RKO (cell line): Measurements from ENCODE around the gene CALML4.
"Not testable (repeated sequence)": the region's sequence is repeated elsewhere in the genome, so short reads cannot be mapped to it uniquely, and the experiment has no call there.

Source experiments
- DNase-seq: peaks from one replicate; pipeline ENCODE4 v3.0.0-alpha.2; 2016; ENCODE audit warnings: low spot score

Gene CALML4

DNA sequence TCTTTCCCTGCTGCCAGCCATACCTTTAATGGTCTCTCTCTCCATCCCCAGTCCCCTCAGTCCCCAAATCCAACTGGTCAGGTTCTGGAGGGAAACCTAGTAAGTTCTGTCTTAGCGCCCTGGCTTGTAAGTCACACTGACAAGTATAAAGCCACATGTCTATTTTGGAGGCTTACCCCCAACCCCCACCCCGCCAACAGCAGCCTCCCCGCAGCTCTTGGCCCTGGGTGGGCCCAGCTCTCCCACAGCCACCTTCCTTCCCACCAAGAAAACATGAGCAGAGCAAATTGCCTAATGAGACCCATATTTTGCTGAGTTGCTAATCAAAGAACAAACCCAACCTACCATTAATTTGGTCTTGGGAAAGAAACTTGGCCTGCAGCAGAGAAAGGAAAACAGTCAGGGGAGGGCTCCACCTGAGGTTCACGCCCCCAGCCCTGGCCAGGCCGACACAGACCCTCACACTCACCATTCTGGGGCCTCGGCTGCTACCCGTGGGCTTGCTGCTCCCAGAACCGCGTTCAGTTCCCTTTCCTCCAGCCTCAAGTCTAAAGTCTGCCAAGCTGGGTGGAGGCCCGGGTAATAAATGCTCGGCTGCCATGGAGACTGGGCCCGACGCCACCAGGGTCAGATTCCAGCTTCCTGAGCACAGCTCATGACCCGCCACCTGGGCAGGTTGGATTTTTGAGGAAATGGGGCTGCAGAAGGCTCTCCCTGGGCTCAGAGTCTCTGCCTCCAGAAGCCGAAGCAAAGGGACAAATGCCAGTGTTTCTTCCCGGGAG lies at the start of gene CALML4:
CALML4 (minus strand) TSS at position 557 of the 782 bp plus-strand sequence; CDS start at position 472, 85 bp downstream.
- DNase-seq = no peak

DNA sequence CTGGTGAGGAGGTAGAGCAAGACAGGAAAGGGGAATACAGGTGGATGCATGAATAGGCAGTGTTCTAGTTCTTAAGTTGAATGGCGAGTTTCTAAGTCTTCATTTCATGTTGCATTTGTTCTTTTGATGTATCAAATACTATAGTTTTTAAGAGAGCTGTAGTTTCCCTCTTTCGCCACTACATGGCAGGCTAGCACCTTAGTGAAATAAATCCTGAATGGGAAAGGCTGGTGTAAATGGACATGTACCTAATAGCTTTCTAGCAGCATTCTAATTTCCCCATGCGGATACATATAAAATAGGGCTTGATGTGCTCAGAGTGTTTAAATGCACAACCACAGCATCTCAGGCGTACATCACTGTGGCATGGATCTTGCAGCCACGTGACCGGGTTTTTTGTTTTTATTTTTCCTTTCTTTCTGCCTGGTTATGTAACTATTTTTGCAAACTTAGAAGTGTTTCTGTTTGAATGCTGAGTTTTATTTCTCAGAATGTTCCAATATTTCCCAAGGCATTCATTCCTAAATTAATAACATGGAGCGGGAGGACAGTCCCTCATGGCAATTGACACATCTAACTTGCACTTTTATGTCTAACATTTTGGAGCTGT lies 47.9 kb upstream of the CALML4 start:
- DNase-seq = peak; percentile 88

- DNase-seq = no peak
Observed at GRCh38 chr15:68249058-68249713, 44.1 kb upstream of the CALML4 start.

- no peak for DNase-seq
Observed at GRCh38 chr15:68244235-68244634, 39.1 kb upstream of the CALML4 start.

DNA sequence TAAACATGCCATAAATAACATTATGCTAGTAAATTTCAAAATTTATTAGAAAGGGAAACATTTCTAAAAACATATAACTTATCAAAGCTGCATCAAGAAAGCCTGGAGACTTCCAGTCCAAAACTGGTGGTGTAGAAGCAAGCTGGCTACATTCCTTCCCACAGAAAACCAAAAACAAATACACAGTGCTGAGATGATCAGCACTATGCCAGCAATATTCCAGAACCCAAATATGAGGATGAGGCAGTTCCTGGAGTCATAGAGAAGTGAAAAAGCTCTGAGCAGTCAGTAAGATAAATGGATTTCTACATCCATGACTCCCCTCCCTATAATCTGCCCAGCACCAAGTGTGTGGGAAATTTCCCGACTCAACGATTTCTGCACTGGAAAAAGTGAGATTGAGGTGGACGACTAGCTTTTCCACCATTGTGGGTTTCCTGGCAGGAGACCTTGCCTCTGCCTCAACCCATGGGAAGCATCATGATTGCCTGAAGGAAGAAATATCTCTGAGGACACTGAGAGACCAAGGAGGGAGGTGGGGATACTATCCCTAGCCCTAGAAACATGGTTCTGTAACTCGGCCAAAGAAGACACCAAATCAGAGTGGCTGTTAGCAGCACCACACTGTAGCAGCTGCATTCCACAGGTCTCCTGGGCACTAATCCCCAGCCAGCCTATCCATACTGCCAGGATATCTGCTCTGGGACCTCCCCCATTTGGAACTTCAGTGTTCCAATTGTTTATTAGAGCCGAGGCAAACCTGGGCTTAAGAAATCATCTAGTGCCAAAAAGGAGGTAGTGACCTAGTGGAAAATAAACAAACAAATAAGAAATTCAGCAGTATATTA lies 36.2 kb upstream of the CALML4 start:
- no peak for DNase-seq

DNA sequence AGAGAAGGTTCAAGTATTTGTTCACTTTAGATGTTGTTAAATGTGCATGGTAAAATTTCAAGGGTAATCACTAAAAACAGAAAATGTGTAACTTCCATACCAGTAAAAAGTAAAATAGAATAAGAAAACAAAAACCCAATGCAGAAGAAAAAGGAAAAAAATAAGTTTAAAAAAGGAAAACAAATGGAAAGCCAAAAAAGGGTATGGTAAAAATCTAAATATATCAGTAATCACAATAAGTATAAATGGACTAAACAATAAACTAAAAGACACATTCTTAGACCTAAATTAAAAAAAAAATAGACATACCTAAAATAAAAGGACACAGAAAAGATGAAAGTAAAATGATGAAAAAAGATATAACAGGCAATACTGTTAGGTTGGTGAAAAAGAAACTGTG lies 33.9 kb upstream of the CALML4 start:
- no peak for DNase-seq

DNA sequence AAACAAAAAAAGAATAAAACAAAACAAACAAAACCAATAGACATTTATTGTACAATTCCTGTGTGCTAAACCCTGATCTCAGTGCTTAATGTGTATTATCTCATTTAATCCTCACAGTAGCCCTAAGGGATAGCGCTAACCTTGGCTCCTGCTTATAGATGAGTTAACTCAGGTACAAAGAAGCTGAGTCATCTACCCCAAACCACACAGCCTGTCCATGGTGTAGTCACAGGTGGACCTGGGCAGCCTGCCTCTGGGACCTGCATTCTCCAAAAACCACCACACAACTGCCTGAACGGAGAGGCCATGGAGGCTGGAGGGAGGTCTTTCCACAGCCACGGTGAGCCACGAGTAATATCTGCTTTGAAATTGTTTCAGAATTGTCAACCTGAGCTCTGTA lies 29.9 kb upstream of the CALML4 start:
- no peak for DNase-seq

DNA sequence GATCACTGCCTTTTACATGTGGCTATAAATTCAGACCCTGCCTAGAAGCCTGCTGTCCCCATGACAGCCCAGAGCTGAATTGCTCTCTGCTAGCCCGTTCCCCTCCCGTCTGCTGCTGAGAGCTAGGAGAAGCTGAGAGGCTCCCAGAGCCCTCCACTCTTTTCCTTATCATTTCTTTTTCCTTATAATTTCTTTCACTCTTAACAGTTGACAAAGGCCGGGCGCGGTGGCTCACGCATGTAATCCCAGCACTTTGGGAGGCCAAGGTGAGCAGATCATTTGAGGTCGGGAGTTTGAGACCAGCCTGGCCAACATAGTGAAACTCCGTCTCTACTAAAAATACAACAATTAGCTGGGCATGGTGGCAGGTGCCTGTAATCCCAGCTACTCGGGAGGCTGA lies 29.4 kb upstream of the CALML4 start:
- not testable (repeated sequence) for DNase-seq

GRCh38 chr15:68234060-68234459 lies 28.9 kb upstream of the CALML4 start:
- DNase-seq = no peak

- no peak for DNase-seq
Observed at GRCh38 chr15:68232937-68233336, 27.8 kb upstream of the CALML4 start.

DNA sequence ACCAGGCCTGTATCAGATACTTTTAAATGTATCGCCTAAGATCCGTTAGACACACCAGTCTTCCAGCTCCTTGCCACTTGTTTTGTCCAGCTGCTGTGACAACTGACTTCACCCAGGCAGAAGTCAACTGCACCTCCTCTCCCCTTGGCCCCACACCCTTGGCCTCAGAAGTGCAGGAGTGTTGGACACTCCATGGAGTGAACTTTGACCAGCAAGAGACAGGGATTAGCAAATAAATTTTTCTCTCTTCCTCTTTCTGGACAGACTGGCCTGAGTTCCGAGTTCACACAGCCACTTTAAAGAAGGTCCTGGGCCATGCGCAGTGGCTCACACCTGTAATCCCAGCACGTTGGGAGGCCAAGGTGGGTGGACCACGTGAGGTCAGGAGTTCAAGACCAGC lies 27.3 kb upstream of the CALML4 start:
- DNase-seq = no peak

GRCh38 chr15:68231102-68231818 lies 26.1 kb upstream of the CALML4 start:
- no peak for DNase-seq

DNA sequence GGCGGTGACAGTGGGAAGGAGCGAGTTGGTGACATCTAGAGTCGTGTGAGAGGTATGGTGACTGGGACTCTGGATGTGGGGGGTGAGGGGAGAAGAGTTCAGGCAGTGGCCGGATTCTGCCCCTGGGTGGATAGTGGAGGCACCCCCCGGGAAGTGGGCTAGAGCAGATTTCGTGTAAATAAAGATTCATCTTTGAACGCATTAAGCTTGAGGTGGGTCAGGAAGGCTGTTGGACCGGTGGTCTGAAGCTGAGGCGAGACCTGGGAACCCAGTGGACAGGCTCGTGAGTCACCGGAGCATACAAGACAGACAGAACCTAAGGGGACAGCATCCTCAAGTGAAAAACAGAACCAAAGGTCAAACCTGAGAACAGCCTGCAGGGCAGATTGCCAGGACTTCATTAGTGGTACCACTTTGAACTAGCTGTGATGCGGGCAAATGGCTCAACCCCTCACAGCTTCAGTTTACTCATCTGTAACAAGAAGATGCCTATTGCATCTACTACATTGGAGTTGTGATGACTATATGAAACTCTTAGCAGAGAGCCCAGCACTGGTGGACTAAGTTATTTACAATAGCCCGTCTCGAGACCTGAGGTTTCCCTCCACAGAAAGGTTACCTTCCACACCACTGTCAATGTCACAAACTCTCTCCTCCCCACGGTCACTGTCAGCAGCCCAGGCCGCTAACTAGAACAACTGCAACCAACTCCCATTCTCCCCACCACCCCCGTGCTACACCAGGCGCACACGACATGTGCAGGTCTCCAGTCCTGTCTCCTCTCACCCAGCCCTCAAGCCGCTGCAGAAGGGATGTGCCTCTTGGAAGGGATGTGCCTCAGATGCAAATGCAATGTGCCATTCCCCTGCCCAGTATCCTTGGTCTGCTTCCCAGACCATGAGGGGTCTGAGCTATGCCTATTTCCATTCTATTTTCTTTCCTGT lies 25.3 kb upstream of the CALML4 start:
- peak; percentile 48 for DNase-seq

GRCh38 chr15:68229386-68230156 lies 24.4 kb upstream of the CALML4 start, which contains the start of gene CLN6:
TSS of gene CLN6 (minus strand) at chr15:68229728. CDS start at chr15:68229584, 144 bp downstream.
- peak; percentile 82 for DNase-seq

- peak; percentile 44 for DNase-seq
Observed at GRCh38 chr15:68228971-68229385, 23.8 kb upstream of the CALML4 start.

DNA sequence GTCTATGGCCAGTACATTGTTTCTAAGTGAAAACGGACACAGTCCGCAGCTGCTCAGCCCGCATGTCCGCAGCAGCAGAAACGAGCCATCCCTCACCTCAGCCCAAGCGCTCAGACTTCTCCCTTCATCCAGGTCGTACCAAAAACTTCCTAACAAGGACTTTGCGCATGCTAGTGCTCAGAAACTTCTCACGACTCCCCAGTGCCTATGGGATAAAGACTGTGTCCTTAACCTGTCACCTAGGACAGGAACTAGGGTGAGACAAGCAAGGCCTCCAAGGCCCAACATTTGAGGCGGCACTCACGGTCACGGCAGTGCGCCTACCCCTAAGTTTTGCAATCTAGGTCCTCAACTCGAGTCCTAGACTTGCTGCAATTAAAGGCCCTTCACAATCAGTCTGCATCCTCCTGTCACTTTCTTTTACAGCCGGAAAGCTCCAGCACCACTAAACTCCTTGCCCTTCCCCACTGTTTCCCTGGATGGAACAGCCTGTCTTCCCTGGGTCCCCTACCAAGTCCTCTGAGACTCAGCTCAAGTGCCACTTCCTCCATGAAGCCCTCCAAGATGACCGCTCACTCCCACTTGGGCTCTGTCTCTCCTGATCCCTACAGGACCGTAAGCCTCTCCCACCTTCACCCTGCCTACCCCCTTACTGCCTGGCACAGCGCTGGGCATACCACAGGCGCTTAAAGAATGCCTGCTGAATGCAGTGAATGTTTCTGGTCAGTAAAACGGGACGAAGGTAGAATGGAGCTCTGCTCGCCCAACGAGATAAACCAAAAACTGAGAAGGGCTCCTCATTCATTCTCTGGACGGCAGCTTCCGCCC lies 23.2 kb upstream of the CALML4 start:
- DNase-seq = peak; percentile 68

DNA sequence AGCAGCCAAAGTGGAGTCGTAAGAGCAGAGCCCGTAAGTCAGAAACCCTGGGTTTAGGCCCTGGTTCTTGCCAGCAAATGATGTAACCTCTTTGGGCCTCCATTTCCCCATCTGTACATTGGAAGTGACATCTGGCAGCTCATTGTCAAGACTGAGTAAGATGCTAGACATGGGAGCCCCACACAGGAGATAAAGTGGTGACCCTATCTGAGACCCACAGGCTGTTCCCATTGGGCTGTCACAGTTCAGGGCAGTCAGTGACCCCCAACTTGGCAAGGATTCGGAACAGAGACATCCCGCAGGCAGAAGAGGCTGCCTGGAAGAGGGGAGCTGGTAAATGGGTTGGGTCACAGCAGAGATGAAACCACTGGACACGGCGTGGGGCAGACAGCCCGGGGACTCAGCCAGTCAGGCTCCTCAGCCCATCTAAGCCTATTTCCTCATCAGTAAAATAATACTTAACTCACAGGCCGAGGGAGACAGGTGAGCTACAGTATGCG lies 22.6 kb upstream of the CALML4 start:
- peak; percentile 25 for DNase-seq

DNA sequence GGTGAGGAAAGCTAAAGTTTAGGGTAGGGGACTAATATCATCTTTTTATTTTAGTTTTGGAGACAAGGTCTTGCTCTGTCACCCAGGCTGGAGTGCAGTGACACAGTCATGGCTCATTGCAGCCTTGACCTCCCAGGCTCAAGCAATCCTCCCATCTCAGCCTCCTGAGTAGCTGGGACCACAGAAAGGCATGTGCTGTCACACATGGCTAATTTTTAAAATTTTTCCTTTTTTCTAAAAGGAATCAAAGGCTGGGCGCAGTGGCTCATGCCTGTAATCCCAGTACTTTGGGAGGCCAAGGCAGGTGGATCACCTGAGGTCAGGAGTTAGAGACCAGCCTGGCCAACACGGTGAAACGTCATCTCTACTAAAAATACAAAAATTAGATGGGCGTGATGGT lies 20.3 kb upstream of the CALML4 start:
- not testable (repeated sequence) for DNase-seq
